ENCODE data around the gene KIAA0753.
A peak's percentile ranks its signal among the peaks of the same experiment; 100 is the strongest.

KIAA0753 gene

DNA sequence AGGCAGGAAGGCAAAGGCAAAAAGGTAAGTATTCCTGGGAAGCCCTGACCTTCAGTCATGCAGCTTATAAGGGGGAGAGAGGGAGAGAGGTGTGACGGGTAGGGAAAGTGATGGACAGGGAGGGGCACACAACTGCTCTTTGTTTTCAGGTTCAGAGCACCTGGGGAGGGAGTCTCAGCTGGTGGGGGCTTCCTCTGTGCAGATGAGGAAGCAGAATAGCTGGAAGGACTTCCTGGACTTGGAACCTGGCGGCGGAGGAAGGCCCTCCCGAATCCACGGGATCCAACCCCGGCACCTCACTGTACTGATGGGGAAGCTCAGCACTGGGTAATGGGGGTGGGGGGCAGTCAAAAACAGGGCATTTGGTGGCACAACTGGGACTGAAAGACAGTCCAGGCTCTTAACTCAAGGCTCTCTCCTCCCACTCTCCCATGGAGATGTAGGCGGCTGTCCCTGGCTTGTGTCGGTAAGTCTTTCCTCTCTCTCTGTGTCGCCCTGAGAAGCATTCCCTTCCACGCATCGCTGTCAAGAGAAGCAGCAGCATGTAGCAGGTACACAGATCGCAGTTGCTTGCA is 72.2 kb downstream of the KIAA0753 start:
- DNase-seq = no peak

DNA sequence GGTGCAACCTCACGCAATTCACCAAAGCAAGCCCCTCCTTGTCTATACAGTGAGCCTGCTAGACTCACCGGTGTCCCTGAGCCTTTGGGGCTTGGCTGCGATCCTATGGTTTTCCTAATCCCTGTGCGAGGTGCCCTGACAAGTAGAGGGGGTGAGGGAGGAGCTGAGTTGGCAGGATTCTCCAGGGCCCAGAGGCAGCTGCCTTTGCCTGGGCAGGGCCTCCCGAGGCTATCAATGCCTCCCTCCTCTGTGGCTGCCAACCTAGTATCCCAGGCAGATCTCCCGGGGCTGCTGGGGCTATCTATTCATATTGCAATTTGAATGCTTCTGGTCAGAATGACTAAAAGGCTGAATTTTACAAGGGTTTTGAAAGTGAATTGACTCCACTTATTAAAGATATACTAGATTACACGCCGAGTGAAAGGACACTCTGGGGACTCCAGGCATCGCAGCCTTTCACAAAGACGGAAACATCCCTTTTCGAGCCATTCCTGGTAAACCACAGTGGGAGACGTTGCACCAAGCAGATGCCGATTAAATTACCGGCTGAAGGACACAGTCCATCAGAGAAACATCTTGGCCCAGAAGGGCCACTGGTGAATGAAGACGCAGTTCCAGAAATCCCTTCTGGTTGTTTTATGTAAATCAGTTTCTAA is 72.9 kb downstream of the KIAA0753 start:
- DNase-seq = no peak

DNA sequence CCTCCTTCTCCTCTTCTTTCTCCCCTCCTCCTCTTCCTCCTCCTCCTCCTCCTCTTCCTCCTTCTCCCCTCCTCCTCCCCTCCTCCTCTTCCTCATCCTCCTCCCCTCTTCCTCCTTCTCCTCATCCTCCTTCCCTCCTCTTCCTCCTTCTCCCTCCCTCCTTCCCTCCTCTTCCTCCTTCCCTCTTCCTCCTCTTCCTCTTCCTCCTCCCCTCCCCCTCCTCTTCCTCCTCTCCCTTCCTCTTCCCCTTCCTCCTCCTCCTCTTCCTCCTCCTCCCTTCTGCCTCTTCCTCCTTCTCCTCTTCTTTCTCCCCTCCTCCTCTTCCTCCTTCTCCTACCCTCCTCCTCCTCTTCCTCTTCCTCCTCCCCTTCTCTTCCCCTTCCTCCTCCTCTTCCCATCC is 79.1 kb downstream of the KIAA0753 start:
- no peak for DNase-seq

DNA sequence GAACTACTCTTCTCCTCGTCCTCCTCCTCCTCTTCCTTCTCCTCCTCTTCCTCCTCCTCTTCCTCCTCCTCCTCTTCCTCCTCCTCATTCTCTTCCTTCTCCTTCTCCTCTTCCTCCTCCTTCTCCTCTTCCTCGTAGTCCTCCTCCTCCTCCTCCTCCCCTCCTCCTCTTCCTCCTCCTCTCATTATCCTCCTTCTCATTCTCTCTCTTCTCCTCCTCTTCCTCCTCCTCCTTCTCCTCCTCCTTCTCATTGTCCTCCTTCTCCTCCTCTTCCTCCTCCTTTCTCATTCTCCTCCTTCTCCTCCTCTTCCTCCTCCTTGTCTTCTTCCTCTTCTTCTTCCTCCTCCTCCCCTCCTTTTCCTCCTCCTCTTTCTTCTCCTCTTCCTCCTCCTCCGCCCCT is 80.0 kb downstream of the KIAA0753 start:
- DNase-seq = no peak

DNA sequence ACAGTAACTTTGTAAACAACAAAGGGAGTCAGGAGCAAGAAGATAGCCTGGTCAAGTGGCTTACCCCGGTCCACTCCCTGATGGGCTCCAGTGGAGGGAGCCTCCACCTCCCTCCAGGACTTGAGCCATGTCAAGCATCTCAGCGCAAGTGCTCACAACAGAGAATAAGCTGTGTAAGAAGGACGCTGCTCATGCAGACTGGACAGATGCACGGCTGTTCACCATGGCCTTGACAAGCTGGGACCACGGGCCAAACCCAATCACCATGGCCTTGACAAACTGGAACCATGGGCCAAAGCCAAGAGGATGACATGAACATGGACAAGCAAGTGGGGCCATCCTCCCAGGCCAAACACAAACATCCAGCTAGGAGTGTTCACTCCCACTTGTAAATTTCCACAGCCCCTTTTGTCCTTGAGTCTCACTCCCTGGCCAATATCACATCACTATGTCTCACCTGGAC is 80.7 kb downstream of the KIAA0753 start:
- DNase-seq = no peak

DNA sequence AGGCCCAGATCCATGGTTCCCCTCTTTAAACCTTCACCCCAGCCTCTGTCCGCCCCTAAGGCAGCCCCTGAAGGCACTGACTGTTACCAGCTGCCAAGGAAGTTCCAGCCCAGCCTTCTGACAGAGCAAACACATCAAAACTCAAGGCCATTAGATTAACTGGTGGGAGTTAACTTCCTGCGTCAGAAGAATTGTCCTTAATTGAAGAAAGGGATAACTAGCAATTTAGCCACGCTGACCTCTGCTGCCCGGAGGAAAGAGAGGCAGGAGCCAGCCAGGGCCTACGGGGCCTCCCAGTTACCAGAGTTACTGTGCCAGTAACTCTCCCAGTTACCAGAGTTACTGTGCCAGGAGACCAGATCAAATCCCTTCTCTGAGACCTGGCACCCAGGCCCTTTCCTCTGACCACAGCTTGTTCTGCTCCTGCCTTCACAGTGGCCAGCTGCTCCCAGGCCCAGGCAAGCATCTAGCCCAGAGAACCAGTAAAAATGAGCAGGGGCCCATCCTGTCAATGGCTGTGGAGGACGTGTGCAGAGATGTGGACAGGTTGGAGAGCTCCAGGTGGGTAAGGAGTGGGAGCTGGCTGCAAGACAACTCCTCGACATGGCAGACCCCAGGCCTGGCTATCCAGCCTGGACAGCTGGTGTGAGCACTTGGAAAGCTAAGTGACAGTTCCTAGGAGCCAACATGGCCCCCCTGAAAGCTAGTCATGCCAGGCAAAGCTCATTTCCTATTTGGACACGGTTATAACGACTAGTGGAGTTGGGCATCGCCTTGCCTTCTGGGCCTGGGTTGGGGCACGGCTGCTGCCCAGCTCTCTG is 81.4 kb downstream of the KIAA0753 start:
- no peak for DNase-seq

DNA sequence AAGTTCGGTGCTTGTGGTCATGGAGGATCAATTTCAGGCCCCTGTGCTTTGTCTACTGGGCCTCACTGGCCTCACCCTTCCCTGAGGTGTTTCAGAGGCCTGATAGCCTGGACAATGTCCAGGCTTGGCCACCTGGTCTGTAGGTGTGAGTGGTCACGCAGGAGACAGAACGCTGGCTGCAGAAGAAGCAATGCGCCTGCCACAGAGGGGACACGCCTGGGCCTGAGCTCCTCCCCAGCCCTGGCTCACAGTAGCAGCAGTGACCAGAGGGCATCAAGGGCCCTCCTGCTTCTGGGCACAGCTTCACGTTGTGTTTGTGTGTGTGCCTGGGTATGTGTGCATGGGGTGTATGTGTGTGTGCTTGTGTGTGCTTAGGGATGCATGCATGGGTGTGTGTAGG is 82.2 kb downstream of the KIAA0753 start:
- DNase-seq = no peak

DNA sequence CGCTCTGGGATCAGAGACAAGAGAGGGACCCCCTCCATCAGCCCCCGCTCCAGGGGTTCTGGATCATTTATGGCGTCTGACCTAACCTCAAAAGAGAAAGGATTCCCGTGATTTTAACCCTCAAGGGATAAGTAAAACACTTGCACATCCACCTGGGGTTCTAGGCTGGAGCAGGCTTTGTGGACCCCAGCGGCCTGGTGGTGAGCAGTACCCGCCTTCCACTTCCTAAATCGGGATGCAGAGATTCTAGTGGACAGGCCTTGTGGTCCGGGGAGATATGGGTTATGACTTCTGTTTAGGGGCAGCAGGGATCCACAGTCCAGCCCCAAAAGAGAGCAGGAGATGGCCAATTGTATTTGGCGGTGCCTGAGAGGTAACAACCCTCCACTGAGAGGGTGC is 83.5 kb downstream of the KIAA0753 start:
- no peak for DNase-seq

DNA sequence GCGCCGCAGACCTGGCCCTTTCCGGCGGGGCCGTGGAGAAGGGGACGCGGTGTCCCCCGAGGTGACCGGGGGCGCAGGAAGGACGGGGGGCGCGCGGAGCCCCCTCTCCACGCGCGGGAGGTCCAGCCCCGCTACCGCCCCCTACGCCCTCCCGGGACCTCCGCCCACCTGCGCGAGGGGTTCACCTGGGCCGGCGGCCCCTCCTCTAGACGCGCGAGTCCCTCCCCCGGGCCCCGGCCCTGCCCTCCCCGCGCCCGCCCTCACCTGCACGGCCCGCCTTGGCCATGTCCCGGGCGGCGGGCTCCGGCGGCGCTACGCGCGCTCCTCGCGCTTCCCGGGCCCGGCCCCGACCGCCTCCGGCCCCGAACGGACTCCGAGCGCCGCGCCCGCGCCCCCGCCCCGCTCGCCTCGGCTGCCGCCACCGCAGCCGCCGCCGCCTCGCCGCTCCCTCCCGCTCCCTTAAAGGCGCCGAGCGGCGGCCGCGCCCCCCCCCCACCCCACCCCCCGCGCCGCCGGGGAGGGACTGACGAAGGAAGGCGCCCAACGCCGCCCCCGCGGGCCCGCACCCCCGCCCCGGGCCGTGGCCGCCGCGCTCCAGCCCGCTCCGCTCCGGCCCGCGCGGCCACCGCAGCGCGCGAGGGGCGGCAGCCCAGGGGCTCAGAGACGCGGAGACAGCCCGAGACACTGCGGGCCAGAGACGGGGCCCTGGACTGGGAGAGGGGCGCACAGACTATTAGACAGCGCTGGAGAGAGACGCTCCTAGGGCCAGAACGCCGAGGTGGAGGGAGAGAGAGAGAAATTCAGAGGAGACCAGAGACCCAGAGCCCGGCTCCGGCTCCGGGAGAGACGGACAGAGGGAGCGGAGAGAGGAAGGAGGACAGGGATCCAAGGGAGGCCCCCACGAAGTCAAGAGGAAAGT is 84.1 kb downstream of the KIAA0753 start, which contains the start of gene PITPNM3:
PITPNM3 (minus strand) TSS at position 435 of the 919 bp plus-strand sequence; CDS start at position 286, 149 bp downstream.
- peak; percentile 9 for DNase-seq

DNA sequence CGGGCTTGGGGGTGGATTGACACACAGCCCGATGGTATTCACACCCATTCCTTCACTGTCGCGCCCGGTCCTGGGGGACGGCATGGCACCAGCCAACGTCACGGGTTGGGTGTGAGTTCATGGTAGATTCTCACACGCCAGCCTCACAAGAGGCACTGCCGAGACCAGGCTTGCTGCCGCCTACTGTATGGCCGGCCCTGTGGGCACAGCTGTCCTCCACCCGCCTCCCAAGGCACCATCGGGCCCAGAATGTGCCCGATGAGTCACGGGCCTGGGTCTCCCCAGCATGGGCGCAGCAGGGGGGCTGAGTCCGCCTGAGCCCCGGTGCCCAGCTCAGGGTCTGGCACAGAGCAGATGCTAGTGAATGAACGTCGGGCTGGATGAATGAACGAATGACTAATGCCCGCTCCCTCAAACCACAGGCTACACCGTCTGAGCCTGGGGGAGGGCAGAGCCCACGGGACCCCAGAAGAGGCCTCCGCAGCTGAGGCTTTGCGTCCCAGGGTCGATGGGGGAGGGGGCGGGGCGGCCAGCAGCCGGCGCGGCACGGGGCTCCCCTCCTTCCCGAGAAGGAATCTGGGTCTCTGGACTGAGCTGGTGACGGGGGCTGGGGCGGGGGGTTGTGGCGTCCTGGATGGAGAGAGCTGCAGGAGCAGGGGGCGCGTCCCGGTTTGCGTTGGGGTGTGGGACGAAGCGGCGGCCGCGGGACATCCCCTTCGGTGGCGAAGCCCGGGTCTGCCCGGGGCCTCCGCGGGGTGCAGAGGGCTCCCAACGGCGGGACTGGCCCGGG is 85.0 kb downstream of the KIAA0753 start:
- DNase-seq = no peak

DNA sequence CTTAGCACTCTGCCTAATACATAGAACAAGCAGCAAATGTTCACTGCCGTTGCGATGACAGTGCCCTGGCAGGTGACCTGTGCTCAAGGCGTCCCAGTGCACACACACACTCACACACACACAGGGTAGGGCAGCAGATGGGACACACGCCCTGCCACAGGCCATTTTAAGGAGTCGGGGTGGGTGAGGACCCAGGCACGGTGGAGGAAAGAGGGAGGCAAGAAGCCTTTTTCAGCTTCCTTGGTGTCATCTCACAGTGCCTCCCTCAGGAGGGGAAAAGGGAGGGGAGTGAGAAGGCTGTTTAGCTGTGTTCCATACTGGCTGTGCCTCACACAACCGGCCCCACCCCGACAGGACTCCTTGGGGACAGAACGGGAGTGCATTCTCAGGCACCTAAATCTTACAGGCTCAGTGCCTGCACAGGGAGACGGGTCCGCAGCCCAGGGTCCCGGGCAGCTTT is 85.6 kb downstream of the KIAA0753 start:
- no peak for DNase-seq

DNA sequence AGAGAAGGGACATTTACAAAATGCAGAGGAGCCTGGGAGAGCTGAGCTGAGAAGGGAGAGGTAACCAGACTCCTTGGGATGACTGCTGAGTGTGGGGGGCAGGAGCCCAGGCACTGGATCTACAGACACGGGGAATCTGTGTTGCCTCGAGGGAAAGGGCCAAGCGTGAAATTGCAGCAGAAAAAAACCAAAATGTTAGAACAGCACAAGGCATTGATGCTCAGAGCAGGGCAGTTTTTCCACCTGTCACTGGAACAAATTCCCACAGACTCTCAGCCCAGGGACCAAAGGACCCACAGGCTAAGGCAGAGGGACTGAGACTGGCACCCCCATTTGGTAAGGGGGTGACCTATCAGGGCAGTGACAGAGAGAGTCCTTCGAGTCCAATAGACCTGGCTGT is 86.2 kb downstream of the KIAA0753 start:
- no peak for DNase-seq

DNA sequence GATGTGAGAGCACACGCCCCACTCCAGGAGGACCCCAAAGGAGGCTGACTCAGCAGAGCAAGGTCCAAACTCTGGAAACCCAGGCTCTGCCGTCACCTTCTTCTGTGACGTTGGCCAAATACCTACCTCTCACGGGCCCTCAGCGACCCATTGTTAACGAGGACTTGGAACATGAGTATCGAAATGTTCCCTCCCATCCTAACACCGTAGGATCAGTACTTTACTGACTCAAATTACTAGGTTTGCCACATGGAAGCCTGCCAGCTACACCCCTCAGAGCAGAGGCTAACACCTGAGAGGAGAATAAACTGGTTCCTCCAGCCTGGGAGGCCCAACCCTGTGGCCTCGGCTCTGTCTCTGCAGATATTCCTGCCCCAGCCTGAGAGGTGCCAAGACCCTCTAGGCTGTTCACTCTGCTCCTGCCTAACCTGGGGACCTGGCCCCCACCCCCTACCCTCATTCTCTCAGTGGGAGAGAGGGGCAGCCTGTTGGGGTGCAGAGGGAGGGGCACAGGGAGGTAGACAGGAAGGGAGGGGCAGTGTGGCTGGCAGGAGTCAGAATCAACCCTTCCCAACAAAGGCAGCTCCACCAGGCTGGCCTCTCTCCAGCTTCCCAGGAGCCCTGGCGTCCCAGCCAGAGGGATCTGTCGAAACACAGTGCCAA is 88.5 kb downstream of the KIAA0753 start:
- peak; percentile 49 for DNase-seq

DNA sequence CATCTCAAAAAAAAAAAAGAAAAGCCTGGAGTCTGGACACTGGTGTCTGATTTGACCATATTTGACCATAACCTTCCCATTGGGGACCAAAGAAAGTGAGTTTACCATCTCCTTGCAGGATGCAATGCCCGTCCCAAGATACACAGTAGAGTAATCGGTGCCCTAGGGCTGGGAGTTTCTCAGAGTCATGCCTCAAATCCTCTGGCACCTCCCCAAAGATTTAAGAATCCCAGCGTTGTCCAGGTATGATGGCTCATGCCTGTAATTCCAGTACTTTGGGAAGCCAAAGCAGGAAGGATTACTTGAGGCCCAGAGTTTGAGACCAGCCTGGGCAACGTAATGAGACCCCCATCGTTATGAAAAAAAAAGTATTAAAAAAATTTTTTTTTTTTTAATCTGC is 89.2 kb downstream of the KIAA0753 start:
- DNase-seq = no peak

DNA sequence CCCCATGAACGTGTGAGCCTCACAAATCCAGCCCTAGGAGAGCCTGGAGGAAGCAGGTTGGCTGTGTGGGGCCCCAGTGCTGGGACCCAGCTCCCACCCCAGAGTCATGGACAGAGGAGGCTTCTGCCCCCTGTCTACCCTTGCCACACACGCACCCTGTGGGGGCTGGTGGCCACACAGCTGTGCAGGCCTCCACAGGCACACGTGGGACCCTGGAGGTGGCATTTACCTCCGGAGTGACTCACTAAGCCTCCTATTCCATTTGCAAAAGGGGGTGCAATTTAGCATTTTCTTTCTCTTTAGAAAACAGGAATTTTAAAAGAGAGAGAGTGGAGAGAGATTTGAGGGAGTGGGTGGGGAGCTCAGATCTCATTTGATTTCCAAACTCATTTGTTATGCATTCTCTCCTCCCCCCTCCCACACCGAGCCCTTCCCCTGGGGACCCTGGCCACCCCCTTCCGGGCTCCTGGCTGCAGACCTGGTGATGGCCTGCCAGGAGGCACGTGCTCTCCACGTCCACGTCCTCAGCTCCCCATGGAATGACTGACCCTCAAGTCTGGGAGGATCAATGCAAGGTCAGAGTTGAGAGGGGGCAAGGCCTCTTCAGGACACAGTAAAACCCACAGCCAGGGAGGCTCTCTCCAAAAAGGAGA is 91.0 kb downstream of the KIAA0753 start:
- DNase-seq = no peak

DNA sequence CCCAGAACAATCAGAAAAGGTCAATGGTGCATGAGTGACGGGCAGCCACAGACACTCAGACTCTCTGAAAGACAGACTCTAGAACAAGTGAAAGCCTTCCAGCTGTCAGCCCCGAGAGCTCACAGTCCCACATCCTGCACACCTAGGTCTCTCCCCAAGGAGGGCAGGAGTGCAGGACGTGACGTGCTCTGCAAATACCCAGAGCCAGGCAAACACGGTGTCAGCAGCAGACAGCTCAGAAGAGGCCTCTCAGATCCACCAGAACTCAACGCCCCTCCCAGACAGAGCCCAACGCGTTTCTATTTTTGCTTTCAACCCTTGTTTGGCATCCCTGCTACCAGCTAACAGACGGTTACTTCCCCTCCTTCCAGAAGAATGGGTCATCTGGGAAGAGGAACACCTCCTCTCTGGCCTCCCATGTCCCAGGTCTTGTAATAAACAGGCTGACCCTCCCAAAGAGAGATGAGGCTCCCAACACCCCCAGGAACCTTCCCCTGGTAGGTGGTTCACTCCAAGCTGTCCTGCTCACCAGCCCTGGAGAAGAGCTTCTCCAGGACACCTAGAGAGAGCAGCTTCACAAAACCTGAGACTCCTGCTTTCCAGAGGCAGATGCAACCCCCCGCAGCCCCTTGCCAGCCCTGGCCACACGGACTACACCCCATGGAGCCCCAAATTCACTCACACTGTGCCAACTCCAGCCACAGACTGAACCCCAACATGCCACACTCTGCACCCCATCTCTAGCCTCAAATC is 91.8 kb downstream of the KIAA0753 start:
- DNase-seq = peak; percentile 59

DNA sequence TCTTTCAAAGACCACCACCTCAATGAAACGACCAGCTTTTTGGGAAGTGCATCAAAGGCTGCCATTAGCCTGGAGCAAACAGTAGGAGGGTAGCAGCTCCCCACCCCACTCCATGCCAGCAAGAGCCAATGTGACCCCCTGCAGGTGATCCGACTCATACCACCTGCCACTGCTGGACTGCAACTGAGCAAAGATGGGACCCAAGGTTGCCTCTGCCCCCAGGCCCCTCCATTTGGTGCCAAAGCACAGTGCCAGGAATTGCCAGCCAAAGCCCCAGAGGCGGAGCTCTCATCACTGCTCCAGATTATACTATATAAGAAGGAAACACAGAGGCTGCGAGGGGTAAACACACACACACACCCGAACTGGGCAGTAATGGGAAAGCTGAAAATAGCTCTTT is 92.5 kb downstream of the KIAA0753 start:
- no peak for DNase-seq

DNA sequence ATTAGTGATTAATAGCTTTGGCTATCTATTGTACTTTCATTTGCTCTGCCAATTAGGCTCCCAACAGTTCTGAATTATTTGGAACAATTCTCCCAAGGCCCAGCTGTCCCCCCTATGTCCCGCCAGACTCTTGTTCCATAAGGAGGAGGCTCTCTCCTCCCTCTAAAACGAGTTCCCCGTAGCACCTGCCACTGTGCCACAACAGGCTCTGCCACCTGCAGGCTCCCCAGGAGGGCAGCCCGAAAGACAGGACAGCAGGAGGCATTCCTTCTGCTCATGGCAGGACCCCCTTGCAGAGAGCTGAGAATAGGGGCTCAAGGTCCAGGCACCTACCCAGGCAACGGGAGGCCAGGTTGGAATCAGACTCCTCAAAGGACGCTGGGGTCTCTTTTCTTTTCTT is 93.2 kb downstream of the KIAA0753 start:
- DNase-seq = peak; percentile 4

DNA sequence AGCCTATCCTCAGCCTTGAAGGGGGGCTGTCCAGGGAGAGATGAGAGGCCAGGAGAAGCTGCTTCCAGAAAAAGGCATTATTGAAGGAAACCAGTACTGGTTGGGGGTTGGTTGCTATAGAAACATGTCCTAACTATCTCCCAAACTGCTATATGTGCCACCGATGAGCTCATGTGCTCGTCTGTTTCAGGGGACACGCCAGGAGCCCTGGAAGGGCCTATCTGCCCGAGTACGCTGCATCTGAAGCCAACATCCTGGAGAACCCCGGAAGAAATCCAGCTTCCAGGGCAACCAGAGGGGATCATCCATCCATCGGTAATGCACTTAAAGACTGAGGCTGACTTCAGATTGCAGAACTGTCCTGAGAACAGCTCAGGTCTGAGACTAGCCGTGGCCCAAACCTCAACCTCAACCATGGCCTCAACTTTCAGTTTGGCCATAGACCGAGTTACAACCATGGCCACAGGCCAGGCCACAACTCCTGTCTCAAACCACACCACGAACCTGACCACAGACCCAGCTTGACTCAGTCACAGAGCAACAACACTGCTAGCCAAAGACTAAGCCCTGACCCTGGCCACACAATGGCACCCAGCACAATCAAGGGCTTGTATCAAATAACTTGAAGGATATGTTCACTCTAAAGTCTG is 94.3 kb downstream of the KIAA0753 start:
- DNase-seq = no peak
